GM19397 (cell line): ENCODE data around the gene SCLY.

Source experiments
- ATAC-seq: cut with Tn5 transposase; IDR thresholded peaks from one replicate; pipeline ENCODE4 v1.9.1; 2021; ENCODE audit warnings: mild to moderate bottlenecking, moderate library complexity; ENCODE audit not compliant: unreplicated experiment

Gene SCLY

DNA sequence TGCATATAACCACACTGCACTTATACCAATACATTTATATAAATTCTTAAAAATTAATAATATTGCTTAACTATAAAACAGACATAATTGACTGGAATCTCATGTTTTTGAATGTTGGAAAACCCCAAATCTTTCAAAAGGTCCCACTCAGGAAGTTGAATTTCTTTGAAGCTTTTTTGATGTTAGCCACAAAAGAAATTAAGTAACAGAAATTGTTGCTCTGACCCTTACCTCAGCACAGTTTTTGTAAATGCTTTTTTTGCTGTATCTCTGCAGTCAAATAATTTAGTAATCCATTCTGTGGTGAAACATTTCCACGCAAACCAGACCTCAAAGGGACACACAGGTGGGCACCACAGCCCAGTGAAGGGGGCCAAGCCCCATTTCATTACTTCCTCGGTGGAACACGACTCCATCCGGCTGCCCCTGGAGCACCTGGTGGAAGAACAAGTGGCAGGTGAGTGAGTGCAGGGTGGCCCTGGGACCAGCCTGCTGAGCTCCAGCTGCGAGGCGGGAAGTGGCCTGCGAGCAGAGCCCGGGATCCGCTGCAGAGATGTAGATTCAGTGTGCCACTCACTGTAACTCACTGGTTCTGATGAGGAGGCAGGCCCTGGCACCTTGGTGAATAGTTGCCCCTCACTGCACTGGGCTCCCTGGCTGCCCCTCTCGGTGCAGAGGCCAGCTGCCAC, 8.4 kb downstream of the SCLY start:
- no peak for ATAC-seq

DNA sequence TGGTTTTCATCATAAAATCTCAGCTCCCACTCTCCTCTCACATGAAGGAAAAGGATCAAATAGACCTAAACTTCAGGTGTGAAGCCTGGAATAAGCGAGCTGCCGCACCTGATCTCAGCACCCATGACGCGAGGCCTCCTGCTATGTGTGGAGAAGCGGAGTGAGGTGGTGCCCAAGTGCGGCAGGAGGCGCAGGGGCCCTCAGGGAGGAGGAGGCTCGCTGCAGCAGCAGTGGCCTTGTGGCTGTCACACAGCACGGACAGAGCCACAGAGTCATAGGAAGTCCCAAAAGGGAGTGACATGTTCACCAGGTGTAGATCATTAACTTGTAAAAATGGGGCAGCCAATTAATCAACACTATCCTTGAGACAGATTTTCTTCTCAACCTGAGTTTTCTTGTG, 9.1 kb downstream of the SCLY start:
- ATAC-seq, result no peak

DNA sequence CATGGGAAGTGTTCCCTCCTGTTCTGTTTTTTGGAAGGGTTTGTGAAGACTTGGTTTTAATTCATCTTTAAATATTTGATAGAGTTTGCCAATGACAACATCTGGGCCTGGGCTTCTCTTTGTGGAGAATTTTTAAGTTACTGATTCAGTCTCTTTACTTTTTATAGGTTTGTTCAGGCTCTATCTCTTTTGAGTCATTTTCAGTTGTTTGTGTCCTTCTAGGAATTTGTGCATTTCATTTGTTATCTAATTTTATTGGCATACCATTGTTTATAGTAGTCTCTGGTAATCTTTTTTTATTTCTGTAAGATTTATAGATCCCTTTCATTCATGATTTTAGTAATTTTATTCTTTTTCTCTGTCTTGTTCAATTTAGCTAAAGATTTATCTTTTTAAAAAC, 14.6 kb downstream of the SCLY start:
- ATAC-seq, result no peak

DNA sequence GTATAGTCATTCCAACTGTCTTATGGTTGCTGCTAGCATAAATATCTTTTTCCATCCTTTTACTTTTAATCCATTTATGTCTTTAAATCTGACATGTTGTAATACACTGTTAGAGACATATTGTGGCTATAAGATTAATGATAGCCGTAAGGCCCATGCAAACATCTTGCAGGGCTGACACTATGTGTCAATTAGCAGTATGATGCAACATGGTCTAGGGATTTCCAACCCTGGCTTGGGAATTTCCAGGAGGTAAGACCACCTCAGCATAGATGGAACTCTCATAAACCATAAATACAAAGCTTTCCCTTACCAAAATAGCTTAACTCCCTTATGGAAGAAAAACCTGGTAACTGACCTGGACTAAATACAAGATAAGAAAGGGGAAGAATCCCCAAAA, 16.5 kb downstream of the SCLY start:
- no peak for ATAC-seq

DNA sequence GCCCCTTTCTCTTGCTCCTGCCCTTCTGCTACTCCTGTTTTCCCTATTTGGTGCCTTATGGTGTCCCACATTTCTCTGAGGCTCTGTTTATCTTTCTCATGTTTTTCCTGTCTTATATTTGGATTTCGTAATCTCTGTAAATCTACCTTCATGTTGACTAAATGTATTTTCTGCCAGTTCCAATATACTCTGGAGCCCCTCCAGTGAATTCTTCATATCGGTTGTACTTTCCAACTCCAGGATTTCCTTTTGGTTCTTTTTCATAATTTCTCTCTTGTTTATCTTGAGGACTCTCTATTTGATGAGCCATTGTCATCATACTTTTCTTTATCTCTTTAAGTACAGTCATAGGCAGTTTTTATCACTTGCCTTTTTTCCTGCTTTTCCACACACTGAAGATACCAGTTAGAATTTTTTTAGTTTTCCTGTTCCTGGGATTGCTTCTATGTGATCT, 19.1 kb downstream of the SCLY start:
- no peak for ATAC-seq

DNA sequence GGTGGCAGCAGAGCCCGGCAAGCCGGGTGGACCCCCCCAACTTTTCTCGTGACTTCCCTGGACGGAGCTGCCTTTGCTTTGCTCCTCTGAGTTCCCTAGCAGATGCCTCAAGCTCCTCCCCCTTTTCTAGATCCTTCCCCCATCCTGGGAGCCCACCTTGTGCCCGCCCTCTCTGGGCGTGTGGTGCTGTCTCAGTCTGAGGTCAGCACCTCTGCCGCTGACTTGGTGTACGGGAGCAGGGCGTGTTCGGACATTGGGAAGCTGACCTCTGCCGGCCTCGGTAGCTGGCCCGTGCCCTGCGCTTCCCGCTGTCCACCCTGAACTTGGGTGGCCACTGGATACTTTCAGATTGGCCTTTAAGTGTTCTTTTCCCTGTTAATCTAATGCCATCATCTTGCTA, 19.7 kb downstream of the SCLY start:
- no peak for ATAC-seq

DNA sequence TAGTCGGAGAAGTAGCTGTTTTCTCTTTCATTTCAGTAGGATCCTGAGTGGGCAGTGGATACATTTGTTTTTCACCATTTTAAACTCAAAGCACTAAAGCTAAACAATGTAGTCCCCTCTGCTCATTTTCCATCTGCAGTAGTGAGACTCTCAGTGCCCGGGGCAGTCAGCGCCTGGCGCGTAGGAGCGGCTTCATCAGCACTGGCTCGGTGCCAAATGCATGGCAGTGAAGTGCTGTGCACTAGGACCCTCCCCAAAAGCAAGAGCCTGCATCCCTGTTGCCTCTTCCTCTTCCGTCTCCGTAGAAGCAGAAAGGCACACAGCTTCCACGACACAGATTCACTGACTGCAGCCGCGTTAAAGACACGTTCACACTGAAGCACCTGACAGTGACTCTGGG, 20.3 kb downstream of the SCLY start:
- ATAC-seq, result no peak

DNA sequence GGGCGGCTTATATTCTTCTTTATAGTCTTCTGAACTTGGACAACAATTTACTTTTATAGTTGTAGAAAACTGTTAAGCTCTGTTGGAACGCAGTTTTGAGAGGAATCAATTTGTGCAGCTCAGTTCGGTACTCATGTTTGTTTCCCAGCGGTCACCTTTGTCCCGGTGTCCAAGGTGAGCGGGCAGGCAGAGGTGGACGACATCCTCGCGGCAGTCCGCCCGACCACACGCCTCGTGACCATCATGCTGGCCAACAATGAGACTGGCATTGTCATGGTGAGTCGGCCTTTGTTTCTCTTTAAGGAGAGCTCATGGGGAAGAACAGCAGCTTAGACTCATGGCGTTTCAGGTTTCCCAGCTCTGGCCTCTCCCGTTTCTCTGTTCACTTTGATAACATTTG, 20.8 kb downstream of the SCLY start:
- ATAC-seq, result no peak

DNA sequence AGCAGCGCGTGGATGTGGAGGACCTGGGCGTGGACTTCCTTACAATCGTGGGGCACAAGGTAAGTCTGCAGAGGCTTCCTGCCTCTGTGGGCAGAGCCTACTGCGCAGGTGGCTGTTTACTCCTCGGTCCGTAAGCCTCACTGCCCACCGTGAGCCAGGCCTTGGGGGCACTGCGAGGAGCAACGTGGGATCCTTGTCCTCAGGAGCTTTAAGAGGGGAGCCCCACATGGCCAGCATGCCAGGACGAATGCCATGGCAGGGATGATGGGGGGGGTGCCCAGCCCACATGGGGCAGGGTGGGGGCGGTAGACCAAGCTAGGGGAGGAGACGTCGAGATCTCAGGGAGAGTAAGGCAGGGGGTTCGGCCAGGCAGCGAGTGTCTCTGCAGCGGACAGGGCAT, 21.4 kb downstream of the SCLY start:
- no peak for ATAC-seq

DNA sequence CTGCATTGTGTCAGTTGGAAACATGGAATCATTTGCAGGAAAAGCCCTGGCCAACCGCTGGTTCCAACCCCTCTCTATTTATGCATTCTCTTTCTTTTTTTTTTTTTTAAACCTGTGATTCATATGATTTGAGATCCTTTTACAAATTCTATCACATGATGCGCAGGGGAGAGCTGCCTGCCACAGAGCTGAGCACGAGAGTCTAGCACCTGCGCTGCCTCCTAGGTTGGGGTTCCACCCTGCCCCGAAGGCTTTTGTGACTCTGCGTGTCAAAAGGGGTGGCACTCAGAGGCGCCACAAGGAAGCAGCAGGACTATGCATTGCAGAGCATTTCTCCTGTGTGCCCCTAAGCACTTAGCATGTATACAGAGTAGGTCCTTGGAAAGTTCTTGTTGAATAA, 22.0 kb downstream of the SCLY start:
- ATAC-seq, result no peak

DNA sequence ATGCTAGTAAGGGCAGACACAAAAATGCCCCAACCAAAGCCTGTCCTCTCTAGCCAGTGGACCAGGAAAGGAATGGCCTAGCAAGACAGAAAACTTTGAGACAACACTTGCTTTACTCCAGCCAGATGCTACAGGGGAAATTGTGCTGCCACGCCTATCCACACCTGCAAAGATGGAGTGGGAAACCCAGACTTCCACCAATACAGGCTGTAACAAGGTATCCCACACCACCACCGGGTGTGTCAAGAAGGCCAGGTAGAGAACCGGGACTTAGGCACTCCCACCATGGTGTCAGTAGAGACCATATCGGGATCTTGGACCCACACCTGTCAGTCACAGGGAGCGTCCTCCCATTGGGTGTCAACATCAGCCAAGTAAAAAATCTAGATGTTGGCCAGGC, 23.1 kb downstream of the SCLY start:
- ATAC-seq, result no peak

DNA sequence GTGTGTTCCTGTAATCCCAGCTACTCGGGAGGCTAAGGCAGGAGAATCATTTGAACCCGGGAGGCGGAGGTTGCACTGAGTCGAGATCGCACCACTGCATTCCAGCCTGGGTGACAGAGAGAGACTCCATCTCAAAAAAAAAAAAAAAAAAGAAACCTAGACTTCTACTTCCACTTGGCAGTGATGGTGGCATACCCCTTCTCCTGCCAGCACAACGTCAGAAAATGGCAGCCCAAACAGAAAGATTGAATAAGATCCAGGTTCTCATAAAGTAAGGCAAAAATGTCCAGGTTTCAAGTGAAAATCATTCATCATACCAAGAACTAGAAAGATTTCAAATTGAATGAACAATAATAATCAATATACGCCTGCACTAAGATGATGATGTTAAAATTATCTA, 24.0 kb downstream of the SCLY start:
- ATAC-seq, result no peak

DNA sequence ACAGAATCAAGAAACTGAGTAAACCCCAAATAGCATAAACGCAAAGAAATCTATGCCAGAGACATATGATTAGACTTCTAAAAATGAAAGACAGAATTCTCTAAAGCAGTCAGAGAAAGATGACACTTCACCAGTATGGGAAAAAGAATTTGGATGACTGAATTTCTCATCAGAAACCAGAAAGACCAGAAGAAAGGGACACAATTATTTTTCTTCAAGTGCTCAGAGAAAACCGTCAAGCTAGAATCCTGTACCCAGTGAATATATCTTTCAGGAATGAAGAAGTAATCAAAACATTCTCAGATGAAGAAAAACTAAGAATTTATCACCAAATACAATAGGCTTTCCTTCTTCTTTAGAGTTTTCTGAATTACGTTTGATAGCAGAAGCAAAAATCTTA, 25.1 kb downstream of the SCLY start:
- no peak for ATAC-seq

DNA sequence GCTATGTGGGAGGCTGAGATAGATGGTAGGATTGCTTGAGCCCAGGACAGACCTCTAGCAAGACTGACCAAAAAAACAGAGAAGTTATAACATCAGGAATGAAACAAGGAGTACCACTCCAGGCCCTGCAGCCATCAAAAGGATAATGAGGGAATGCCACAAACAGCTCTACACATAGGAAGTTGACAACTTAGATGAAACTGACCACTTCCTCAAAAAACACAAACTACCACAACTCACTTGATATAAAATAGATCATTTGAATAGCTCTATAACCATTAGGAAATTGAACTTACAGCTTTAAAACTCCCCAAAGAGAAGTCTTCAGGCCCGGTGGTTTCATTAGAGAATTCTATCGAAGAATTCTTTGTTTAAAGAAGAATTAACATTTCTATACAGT, 26.4 kb downstream of the SCLY start:
- ATAC-seq, result no peak

DNA sequence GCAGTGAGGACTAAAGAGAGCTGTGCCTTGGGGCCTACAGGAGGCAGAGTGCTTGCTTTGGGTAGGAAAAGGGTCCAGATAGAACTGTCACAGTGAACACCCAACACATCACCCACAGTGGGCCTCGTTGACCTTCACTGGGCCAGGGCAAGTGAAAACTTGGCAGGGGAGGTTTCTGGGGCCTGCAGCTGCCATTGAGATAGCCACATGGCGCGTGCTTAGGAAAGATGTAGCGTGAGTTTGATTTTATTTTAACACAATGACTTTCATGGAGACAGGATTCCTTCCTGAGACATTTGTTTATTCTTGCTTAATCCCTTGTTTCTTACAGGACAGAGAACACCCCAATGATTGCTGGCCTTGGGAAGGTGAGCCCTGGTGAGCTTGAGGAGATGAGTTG, 30.1 kb downstream of the SCLY start:
- no peak for ATAC-seq

DNA sequence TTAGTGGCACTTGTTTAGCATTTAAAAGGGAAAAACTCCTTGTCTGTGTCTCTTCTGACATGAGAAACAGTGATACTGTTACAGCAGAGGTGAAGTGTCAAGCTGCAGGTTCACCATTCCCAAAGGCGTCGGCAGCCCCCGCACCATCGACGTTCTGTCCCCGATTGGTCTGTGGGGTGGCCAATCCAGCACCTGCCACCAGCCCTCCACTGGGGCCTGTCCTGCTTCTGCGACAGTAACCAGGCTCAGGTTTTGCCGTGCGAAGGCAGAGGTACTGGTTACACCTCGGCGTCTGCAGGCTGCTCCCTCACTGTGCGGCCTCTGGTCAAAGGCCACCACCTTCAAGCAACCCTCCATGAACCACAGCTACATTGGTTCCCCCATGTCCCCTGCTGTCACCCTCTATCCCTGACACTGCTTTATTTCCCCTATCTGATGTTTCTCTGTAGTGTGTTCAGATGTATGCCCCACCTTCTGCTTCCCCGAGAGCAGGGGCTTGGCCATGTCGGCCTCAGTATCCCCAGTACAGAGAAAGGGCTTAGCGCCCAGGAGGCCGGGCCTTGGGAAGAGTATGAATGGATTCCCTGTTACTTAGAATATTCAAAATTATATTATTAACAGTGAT, 30.7 kb downstream of the SCLY start:
- ATAC-seq, result no peak

DNA sequence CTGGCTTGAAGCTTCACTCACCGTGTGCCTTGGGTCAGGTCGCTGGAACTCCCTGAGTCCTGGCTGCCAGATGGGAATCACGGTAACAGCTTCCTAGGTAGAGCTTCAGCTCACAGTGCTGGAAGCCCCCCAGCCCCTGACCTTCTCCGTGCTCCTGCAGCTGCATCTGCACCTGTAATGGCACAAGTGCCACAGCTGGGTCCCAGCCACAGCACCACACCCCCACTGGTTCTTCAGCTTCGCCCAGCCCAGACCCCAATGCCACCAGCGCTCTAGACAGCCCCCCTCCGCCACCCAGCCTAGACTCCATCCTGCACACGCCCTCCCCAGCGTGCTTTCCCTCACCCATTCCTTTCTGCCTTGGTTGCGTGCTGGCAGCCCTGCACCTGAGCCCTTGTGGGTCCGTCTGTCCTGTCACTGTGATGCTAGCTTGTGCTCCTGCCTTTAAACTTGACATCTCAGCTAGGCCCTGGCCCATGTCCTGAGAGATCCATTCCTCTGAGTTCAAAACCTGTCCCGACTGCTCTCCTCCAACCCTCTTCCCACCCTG, 31.8 kb downstream of the SCLY start:
- no peak for ATAC-seq

DNA sequence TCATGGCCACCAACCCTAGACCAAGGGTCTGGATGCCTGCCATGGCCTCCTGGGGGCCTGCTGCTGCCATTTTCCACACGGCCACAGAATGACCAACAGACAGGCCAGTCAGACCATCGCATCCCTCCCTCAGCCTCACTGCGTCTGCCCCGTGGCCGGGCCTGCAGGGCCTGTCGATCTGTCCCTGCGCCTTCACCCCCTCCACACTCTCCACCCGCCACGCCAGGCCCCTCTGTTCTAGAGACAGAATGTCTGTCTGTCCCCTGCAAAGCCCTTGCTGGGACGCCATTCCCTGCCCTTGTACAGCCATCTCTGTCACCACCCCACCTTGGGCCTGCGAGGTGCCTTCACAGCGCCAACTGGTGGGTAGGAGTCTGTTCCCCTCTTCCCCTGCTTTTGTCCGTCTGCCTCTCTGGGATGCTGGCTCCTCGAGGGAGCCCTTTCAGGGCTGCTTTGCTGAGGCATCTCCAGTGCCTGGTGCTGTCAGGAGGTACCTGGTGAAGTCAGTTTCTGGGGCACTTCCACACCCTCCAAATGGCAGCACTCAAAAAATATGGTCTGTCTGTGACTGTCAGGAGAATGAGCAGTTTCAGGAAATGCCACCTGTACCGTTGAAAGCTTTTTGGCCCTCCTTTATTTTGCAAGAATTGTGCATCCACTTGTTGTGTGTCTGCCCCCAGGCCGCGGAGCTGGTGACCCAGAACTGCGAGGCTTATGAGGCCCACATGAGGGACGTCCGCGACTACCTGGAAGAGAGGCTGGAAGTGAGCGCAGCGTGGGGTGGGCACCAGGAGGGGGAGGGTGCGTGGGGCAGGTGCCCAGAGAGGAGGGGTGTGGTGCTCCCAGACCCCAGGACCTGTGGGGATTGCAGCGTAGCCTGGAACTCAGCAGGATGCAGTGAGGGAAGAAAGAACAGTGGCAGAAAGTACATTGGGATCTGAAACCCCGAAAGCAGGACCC, 32.7 kb downstream of the SCLY start:
- ATAC-seq, result no peak

DNA sequence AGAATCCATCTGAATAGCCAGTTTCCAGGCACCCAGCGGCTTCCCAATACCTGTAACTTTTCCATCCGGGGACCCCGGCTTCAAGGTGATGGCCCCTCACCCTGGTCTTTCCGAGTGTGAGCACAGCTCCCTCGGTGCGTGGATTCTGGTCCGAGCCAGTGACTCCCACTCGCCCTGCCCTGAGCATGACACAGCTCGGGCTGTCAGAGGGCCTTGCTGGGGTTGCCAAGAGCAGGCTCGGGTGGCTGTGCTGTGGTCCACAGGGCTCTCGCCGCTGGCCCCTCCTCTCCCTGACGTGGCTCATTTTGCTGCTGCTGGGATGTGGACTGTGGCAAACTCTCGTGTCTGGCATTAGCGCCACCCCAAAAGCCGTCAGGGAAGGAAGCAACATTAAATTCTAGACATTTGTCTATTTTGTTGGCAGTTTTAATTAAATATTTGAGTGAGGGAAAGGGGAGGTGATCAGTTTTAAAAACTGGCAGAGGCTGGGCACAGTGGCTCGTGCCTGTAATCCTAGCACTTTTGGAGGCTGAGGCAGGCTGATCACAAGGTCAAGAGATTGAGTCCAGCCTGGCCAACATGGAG, 33.7 kb downstream of the SCLY start:
- no peak for ATAC-seq

DNA sequence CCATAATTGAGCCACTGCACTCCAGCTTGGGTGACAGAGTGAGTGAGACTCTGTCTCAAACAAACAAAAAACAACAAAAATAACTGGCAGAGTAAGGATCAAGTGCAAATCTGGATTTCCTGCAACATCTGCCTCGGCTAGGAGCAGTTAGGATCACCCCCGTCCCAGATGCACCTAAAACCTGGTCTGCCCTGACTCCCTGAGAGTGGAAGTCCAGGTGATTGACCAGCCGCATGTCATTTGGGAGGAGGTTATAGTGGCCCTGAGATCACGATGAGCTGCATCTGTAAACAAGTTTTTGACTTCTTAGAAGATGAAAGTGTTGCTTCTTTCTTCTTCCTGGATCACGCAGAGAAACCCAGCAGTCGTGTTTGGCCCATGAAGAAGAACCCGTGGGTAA, 34.3 kb downstream of the SCLY start:
- no peak for ATAC-seq

DNA sequence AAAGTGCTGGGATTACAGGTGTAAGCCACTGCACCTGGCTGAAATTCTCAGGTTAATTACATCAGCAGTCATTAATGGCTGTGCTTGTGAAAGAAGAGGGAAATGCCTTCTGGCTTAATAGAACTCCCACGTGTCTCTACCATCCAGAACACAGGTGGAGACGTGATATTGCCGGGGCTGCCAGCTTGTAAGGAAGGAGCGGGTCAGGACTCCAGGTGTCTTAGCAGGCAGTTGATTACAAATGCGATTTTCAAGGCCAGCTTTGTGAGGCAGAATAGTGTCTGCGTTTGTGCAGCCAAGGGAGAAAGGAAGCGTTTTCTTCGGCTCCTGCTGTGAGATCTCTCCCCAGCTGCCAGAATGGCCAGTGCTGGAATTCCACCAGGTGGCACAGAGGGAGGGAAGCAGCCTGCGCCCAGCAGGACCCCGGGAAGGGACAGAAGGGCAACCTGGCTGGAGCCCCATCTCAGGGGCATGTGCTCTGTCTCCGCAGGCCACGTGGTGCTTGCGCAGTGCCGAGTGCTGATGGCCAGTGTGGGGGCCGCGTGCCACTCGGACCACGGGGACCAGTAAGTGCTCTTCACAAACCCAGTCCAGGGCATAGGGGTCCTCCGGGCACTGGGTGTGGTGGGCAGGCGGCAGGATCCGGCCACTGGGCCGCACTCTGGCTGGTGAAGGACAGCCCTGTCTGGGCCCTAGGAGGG, 35.7 kb downstream of the SCLY start:
- no peak for ATAC-seq
